ENCODE results near the gene SETD1A.

Gene SETD1A

DNA sequence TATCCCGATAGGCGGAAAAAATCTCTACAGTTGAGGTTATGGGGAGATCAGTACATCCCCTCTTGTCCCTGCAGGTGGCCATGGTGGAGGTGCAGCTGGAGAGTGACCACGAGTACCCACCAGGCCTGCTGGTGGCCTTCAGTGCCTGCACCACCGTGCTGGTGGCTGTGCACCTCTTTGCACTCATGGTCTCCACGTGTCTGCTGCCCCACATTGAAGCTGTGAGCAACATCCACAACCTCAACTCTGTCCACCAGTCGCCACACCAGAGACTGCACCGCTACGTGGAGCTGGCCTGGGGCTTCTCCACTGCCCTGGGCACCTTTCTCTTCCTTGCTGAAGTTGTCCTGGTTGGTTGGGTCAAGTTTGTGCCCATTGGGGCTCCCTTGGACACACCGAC, 4.4 kb upstream of the SETD1A start:
- in situ Hi-C loops (cut with HindIII; ENCODE audit: low sequenced_read_pairs), result no loop called here

DNA sequence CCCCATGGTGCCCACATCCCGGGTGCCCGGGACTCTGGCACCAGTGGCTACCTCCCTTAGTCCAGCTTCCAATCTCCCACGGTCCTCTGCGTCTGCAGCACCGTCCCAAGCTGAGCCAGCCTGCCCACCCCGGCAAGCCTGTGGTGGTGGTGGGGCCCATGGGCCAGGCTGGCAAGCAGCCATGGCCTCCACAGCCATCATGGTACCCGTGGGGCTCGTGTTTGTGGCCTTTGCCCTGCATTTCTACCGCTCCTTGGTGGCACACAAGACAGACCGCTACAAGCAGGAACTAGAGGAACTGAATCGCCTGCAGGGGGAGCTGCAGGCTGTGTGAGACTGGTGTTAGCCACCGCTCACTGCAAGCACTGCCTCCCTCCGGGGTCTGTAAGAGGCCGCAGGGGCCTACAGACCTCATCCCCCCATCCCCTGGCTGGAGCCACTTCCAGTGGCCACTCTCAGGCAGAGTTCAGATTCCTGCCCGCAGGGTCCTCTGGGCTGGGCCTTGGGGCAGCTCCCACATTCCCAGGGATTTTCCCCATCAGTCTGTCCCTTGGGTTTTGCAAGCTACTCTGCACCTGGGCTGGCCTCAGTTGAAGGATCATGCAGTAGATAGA, 3.9 kb upstream of the SETD1A start:
- in situ Hi-C loops (cut with HindIII; ENCODE audit: low sequenced_read_pairs), result no loop called here

DNA sequence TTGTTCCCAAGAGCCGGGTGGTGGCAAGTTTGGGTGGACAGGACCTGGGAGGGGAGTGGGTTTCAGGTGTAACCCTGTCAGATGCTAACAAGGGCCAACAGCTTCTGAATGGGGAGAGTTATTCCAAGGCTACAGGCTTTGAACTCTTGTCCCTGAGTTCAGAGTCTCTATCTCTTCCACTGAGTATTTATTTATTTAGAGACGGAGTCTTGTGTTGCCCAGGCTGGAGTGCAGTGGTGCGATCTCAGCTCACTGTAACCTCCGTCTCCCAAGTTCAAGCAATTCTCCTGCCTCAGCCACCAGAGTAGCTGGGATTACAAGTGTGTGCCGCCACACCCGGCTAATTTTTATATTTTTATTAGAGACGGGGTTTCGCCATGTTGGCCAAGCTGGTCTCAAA, 2.6 kb upstream of the SETD1A start:
- in situ Hi-C loops (cut with HindIII; ENCODE audit: low sequenced_read_pairs), result no loop called here

DNA sequence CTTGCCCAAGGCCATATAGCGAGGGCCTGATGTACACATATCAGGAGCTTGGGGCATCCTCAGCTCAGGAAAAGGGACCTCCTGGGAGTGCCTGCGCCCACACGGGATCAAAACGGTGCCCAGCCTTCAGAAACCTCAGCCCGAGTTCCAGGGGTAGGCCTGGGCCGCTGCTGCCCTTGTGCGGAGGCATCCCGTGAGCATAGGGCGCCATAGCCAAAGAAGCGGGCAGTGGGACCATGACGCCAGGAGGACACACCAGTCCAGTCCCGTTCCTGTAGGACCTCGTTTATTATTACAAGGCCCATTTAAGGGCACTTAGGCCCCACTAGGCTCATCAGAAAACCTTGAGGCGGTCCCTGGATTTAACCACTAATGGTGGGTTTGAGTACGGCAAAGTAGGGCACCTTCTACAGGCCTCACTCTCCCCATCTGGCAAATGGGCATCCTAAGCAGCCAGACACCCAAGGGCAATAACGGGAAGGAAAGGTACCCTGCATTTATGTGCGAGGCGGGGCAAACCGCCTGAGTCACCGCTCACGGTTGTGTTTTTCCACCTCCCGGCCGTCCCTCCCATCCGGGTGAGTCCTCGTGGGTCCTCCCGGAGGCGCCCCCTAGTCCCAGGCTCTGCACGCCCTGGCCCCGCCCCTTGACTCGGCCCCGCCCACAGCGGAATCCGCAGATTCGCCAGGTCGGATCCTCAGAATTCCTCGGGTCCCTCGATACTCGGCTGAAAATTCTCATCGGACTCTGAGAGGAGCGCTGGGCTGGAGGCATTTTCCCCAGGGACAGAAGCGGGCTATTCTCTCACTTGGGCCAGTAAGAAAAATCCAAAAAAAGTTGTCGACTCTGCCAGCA, 726 bp upstream of the SETD1A start:
- in situ Hi-C loops (cut with HindIII; ENCODE audit: low sequenced_read_pairs), result no loop called here

DNA sequence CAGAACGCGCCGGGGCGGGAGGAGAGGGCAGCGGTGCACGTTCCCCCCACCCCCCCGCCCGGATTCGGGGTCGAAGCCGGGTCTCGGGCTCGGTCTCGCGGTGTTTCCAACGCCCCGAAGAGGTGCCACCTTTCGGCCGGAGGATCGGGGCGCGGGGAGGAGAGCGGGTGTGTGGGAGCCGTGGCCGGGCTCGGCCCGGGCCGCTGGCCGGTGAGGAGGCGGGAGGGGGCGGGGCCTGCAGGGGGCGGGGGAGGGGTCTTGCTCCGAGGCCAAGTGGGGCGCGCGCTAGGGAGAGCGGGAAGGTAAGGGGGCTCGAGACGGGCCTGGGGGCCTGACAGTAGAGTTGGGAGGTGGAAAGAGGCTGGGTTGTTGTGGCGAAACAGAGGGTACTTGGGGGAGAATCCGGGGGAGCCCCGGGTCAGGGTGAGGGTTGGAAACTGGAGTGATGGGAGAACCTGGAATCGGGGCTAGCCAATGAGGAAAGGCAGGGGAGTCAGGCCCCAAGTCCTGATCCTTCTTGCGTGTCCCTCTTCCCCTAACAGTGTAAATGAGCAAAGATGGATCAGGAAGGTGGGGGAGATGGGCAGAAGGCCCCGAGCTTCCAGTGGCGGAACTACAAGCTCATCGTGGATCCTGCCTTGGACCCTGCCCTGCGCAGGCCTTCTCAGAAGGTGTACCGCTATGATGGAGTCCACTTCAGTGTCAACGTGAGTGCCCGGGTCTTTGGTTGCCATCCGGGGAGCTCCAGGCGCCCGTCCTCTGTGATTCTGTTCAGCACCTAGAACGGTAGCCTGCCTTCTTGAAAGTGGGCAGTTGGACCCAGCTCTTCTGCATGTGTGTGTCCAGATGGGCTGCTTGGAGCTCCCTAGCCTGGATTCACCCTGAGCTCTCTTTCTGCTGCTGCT, 873 bp downstream of the SETD1A start:
- in situ Hi-C loops (cut with HindIII; ENCODE audit: low sequenced_read_pairs), result no loop called here

DNA sequence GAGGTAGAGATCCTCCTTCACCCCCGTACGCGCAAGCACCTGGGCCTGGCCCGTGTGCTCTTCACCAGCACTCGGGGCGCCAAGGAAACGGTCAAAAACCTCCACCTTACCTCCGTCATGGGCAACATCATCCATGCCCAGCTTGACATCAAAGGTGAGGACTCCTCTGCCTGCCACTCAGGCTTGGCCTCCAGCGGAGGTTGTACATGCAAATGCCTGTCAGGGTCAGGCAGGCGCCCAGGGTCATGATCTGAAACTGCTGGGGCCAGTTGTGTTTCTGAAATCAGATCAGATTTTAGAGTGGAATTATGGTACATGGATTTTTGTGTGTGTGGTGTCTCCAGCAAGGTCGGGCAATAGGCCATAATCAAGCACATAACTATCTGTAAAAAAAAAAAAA, 3.8 kb downstream of the SETD1A start:
- in situ Hi-C loops (cut with HindIII; ENCODE audit: low sequenced_read_pairs), result no loop called here

DNA sequence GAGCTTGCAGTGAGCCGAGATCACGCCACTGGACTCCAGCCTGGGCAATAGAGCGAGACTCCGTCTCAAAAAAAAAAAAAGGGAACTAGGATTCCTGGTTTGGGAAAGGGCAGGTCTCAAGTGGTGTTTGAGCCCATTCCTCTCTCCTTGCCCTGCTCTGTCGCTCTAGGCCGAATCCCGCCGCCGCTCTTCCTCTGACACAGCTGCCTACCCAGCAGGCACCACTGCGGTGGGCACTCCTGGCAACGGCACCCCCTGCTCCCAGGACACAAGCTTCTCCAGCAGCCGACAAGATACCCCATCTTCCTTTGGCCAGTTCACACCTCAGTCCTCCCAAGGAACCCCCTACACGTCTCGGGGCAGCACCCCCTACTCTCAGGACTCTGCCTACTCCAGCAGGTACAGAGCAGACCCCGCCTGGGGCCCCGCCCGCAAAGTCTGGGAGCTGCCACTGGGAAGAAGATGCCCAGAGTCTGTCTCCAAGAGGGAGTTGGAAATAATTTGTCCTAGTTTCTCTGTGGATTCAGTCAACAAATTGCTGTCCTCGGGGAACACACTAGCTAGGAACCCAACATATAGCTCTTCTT, 6.5 kb downstream of the SETD1A start:
- in situ Hi-C loops (cut with HindIII; ENCODE audit: low sequenced_read_pairs), result no loop called here

DNA sequence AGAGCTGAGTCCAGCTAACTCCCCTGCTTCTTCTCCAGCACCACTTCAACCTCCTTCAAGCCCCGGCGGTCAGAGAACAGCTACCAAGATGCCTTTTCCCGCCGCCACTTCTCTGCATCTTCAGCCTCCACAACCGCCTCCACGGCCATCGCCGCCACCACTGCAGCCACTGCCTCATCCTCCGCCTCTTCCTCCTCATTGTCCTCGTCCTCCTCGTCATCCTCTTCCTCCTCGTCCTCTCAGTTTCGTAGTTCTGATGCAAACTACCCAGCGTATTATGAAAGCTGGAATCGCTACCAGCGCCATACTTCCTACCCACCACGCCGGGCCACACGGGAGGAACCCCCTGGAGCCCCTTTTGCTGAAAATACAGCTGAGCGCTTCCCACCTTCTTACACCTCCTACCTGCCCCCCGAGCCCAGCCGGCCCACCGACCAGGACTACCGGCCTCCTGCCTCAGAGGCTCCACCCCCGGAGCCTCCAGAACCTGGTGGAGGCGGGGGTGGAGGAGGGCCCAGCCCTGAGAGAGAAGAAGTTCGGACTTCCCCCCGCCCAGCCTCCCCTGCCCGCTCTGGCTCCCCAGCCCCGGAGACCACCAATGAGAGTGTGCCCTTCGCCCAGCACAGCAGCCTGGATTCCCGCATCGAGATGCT, 7.1 kb downstream of the SETD1A start:
- in situ Hi-C loops (cut with HindIII; ENCODE audit: low sequenced_read_pairs), result no loop called here

DNA sequence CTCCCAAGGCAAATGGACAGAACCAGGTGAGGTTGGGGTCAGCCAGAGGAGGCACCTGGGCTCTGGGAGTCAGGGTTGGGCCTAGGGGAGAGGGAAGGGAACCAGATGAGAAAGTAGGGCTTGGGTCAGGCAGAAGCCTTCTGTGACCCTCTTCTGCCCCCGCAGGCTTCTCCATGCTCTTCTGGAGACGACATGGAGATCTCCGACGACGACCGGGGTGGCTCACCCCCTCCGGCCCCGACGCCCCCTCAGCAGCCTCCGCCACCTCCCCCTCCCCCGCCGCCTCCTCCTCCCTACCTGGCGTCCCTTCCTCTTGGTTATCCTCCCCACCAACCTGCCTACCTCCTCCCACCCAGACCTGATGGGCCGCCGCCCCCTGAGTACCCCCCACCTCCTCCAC, 7.9 kb downstream of the SETD1A start:
- in situ Hi-C loops (cut with HindIII; ENCODE audit: low sequenced_read_pairs), result no loop called here

DNA sequence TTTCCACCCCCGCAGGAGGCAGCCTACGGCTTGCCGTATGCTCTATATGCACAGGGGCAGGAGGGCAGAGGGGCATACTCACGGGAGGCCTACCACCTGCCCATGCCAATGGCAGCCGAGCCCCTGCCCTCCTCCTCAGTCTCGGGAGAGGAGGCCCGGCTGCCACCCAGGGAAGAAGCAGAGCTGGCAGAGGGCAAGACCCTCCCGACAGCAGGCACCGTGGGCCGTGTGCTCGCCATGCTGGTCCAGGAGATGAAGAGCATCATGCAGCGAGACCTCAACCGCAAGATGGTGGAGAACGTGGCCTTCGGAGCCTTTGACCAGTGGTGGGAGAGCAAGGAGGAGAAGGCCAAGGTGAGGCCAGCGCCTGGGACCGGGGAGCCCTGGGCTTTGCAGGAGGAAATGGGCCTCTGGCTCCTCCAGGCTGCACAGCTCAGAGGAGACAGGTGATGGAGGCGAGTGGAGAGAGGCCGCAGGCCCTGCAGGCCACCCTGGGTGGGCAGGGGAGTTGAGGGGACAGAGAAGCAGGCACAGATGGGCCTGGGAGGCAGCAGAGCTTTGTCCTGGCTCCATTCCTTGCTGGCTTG, 8.6 kb downstream of the SETD1A start:
- in situ Hi-C loops (cut with HindIII; ENCODE audit: low sequenced_read_pairs), result no loop called here

DNA sequence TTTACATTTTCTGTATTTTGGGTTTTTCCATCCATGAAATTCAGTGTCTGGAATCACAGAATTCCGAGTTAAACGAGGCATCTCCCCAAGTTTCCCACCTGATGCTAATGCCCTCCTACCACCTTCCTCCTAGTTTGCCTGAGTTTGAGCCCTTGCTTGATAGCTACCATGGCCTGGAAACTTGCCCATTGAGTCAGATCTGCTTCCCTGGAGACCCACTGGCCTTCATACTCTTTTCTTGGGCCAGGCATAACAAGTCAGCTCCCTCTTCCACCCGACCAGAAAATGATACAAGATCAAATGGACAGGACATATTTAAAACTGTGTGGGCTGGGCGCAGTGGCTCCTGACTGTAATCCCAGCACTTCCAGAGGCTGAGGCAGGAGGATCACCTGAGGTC, 10.2 kb downstream of the SETD1A start:
- in situ Hi-C loops (cut with HindIII; ENCODE audit: low sequenced_read_pairs), result no loop called here

DNA sequence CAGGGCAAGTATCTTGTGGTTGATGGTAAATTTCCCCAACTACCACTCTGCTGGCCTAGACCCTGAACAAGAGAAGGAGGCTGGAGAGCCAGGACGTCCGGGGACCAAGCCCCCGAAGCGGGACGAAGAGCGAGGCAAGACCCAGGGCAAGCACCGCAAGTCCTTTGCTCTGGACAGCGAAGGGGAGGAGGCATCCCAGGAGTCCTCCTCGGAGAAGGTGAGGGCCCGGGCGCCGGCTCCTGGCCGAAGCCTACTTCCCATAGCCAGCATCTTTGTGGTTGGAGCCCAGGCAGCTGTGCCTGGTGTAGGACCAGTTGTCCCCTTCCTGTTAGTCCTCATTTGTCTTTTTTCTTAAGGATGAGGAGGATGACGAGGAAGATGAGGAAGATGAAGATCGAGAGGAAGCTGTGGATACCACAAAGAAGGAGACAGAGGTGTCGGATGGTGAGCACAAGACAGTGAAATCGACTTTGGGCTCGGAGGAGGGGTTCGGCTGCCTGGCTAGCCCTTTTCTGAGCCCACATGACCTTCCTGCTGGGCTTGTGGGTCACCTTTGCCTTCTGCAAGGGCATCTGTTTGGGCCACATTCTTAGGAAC, 11.8 kb downstream of the SETD1A start:
- in situ Hi-C loops (cut with HindIII; ENCODE audit: low sequenced_read_pairs), result no loop called here

DNA sequence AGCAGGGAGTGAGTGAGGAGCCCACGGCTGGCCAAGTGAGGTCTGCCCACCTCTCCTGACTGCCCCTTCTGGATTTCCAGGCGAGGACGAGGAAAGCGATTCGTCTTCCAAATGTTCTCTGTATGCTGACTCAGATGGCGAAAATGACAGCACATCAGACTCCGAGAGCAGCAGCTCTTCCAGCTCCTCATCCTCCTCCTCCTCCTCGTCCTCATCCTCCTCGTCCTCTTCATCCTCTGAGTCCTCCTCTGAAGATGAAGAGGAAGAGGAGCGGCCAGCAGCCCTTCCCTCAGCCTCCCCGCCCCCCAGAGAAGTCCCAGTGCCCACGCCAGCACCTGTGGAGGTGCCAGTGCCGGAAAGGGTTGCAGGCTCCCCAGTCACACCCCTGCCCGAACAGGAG, 13.7 kb downstream of the SETD1A start:
- in situ Hi-C loops (cut with HindIII; ENCODE audit: low sequenced_read_pairs), result no loop called here

DNA sequence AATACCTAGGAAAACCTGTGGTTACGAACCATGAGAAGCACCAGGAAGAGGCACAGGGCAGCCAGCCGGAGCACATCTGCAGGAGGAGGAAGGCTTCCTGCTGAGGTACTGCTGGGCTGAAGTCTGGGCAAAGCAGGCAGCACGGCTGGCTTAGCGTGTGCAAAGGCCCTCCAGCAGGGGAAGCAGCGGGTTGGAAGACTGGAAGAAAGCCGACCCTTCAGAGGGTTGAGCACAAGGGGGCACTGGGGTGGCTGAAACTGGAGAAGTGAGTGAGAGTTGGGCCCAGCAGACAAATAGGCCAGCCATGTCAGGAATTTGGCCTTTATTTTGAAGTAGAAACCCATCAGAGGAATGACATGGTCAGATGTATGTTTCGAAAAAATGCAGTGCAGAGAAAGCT, 15.3 kb downstream of the SETD1A start:
- in situ Hi-C loops (cut with HindIII; ENCODE audit: low sequenced_read_pairs), result no loop called here

DNA sequence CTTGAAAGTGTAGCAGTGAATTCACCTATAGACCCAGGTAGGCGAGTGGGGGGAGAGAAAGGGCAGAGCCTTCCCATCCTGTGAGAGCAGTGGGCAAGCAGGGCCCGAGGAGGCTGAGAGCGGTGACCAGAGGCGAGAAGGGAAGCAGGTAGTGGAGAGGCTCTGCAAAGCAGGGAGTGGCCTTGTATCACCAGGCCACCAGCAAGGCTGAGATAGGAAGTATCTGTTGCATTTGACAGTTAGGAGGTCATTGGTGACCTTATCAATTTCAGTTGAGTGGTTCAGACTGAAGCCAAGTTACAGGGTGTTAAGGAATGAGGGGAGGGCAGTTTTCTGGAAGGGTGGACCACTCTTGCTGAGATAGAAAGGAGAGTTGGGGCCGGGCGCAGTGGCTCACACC, 16.8 kb downstream of the SETD1A start:
- in situ Hi-C loops (cut with HindIII; ENCODE audit: low sequenced_read_pairs), result no loop called here

DNA sequence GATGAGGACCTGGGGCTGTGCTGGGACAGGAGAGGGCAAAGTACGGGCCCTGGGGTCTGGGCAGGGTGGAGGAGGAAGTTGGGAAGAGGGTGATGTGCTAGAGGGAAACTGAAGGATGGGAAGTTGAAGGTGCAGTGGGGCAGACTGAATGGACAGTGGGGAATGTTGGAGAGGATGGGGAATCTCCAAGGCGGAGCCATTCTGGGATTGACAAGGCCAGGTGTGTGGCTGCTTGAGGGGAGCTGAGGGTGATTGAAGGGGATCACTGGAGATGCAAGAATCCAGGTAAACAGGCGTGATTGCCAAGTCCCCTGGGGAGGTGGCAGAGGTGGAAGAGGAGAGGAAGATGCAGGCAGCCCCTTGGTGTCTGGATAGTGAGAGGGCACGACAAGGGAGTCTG, 18.9 kb downstream of the SETD1A start:
- in situ Hi-C loops (cut with HindIII; ENCODE audit: low sequenced_read_pairs), result no loop called here

DNA sequence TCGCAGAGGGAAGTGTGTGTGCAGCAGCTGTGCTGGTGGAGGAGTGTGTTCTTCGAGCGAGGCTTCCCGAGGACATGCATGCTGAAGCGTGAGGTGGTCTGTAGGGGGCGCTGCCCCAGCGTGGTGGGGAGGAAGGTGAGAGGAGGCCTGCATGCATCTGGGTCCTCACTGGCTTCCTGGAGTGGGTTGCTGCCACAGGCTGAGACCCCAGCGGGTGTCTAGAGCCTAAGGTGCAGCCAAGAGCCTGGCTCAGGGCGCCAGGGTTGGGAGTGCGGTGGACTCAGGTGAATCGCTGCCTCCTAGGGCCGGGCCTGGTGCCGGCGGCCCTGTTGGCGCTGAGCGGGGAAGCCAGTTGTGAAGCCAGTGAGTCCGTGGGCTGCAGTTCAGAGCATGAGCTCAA, 19.9 kb downstream of the SETD1A start:
- in situ Hi-C loops (cut with HindIII; ENCODE audit: low sequenced_read_pairs), result no loop called here

DNA sequence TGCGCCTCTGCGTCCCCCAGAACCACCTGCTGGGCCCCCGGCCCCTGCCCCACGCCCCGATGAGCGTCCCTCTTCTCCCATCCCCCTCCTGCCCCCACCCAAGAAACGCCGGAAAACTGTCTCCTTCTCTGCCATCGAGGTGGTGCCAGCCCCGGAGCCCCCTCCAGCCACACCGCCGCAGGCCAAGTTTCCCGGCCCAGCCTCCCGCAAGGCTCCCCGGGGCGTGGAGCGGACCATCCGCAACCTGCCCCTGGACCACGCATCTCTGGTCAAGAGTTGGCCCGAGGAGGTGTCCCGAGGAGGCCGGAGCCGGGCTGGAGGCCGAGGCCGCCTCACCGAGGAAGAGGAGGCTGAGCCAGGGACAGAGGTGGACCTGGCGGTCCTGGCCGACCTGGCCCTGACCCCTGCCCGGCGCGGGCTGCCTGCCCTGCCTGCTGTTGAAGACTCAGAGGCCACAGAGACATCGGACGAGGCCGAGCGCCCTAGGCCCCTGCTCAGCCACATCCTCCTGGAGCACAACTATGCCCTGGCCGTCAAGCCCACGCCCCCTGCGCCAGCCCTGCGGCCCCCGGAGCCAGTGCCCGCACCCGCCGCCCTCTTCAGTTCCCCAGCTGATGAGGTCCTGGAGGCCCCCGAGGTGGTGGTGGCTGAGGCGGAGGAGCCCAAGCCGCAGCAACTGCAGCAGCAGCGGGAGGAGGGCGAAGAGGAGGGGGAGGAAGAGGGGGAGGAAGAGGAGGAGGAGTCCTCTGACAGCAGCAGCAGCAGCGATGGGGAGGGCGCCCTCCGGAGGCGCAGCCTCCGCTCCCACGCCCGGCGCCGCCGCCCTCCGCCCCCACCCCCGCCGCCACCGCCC, 21.8 kb downstream of the SETD1A start:
- in situ Hi-C loops (cut with HindIII; ENCODE audit: low sequenced_read_pairs), result no loop called here

DNA sequence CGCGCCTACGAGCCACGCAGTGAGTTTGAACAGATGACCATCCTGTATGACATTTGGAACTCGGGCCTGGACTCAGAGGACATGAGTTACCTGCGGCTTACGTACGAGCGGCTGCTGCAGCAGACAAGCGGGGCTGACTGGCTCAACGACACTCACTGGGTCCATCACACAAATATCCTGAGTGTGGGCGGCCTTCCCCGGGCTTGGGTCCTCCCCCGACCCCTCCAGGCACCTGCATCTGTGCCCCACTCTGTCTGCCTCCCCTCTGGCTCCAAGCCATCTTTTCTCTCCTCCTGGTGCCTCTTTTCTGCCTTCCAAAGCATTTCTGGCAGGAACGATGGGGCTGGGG, 22.4 kb downstream of the SETD1A start:
- in situ Hi-C loops (cut with HindIII; ENCODE audit: low sequenced_read_pairs), result no loop called here

Data from DLD1 (cell line).